Ramos (cell line): ENCODE measurements around the gene CERS5.

Experiments used
- in situ Hi-C: fragments of 300-500 bp; cut with MboI; formaldehyde crosslinking; loops from one replicate; pipeline ENCODE4 v1.14.3; 2022; ENCODE audit warnings: low sequenced_read_pairs; ENCODE audit not compliant: unreplicated experiment

Gene CERS5, protein sequence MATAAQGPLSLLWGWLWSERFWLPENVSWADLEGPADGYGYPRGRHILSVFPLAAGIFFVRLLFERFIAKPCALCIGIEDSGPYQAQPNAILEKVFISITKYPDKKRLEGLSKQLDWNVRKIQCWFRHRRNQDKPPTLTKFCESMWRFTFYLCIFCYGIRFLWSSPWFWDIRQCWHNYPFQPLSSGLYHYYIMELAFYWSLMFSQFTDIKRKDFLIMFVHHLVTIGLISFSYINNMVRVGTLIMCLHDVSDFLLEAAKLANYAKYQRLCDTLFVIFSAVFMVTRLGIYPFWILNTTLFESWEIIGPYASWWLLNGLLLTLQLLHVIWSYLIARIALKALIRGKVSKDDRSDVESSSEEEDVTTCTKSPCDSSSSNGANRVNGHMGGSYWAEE

DNA sequence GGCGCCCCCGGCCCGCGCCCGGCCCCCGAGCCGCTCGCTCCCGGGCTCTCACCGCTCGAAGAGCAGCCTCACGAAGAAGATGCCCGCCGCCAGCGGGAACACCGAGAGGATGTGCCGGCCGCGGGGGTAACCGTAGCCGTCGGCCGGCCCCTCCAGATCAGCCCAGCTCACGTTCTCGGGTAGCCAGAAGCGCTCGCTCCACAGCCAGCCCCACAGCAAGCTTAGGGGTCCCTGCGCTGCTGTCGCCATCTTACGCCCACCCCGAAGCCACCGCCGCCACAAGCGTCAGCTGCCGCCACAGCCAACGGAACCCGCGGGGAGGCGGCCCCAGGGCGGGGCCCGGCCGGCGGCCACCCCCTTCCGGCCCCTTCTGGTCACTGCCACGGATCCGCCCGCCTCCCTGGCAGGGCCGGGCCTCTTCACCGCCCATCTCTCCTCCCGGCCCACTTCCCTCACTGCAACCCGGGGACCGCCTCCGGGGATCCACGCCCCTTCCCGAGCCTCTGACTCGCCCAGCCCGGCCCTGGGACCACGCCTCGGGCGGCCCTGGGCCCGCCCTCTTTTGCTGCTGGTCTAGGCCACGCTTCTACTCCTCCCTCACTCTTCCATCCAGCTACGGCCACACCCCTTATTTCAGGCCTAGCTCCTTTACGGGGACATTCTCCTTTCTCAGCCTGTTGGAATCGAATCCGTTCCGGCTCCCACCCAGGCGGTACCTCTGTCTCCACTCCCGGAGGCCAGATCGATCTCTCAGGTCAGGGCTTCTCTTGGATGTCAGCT is at the start of gene CERS5:
Gene CERS5, minus strand, starts transcription at position 321 of the 780 bp plus-strand sequence. Its CDS starts 72 bp downstream, at position 249.
- in situ Hi-C loops = no loop called here

GRCh38 chr12:50215033-50215432 is 47.9 kb upstream of the CERS5 start:
- in situ Hi-C loops = no loop called here

- in situ Hi-C loops = no loop called here
These were observed 46.8 kb upstream of the CERS5 start for GRCh38 chr12:50214018-50214417.

DNA sequence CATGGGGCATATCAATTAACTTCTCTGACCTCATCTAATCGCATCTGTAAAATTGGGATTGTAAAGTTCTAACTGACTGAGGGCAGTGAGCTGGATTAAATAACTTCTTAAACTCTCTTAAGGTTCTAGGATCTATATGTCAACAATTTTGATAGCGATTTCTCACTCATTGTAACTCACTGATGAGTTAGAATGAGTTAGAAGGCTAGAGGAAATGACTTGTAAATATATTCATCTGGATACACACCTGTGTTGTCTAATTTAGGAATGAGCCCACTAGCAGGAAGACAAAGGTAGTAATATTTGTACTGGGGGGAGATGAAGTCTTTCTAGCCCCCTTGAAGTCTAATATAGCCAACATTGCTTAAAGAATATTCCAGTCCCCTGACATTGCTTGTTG is 46.3 kb upstream of the CERS5 start:
- in situ Hi-C loops = no loop called here

DNA sequence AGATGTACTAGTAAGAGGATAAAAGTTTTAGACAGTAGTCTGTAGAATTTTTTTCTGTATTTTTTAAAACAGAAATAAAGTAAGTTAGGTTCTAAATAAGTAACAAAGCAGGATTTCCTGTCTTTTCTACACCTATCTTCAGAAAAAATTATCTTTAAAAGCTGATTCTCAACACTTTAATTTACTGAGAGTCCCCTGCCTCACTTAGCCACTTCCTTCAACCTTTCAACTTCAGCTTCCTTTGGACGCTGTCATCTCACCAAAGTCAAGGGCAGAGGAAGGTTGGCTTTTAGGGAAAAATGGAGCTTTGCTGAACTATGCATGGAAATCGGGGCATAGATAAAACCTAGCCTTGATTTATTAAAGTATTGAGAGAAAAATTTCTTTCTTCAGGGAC is 44.9 kb upstream of the CERS5 start:
- in situ Hi-C loops = no loop called here

- in situ Hi-C loops = no loop called here
These were observed 44.4 kb upstream of the CERS5 start for GRCh38 chr12:50211392-50212070.

GRCh38 chr12:50207424-50207823 is 40.3 kb upstream of the CERS5 start:
- in situ Hi-C loops = no loop called here

GRCh38 chr12:50205648-50206047 is 38.5 kb upstream of the CERS5 start:
- in situ Hi-C loops = no loop called here

DNA sequence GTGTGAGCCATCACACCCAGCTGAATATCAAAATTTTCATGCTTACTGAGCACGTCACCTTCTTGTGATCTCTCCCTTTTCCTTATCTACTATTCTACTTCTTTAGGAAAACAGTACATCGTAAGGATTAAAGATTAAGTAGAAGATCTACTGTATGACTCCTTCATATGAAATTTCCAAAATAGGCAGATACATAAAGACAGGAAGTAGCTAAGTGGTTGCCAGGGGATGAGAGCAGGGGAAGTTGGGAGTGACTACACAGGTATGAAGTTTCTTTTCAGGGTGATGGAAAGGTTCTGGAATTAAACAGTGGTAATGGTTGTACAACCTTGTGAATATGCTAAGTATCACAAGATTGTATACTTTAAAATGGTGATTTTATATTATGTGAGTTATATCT is 36.5 kb upstream of the CERS5 start:
- in situ Hi-C loops = no loop called here

GRCh38 chr12:50201987-50202521 is 34.9 kb upstream of the CERS5 start:
- in situ Hi-C loops = no loop called here

DNA sequence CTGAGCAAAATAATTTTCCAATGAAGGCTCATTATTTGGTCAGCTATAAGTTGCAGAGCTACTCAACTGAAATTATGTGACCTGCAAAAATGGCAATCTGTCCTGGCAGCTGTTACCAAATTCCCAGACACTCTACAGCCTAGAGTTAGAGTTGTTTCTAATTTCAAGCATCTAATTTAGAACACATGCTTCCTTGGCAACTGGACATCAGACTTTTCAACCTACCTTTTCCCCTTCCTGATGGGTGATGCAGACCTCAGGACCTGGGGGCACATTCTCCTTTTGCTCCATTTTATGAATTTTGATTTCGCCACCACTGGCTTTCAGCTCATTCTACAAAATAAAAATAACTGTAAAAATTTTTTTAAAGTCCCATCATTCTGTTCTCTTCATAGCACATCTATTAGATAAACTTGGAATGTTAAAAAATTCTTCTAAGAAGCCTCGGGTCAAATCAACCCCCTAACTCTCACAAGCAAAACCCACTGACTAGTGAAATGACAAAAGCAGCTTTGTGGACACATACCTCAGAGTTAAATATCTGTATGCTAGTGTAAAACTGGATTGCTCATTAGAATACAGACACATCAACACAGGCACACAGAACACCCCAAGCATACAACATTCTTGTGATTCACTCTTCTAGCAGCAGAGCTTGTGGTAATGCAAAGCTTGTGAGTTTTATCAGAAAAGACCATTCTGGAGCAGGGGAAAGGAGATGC is 33.5 kb upstream of the CERS5 start:
- in situ Hi-C loops = no loop called here

- in situ Hi-C loops = no loop called here
These were observed 31.7 kb upstream of the CERS5 start for GRCh38 chr12:50198829-50199228.

DNA sequence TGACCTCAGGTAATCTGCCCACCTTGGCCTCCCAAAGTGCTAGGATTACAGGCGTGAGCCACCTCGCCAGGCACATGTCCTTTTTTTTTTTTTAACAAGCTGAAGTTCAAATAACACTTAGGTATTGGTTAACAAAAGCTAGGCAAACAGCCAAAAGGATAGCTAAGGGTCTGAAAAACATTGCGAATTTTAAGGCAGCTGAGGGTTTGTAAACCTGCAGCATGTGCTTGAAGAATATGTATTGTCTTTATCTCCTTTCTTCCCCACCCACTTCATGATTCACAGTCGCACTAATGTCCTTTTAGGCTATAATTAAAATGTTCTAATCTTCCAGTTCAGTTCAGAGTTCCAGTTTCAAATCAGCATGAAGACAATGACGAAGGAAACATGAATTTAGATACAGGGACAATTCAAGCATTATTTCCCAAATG is 30.1 kb upstream of the CERS5 start:
- in situ Hi-C loops = no loop called here

DNA sequence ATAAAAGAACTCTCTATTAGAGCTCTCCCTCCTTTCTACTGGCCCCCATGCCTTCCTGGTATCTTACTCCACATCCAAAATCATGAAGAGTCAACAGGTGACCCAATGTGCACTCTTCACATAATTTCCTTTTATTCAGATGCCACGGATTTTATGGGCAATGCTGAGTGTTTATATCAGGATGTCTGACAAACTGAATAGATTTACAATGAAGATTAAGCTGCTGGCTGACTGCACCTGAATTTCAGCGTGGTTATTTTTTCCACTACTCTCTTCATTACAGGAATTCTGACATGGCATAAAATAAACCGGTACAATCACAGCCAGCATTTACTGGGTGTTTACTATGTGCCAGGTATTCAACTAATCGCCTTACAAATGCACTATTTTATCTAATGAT is 29.4 kb upstream of the CERS5 start:
- in situ Hi-C loops = no loop called here

GRCh38 chr12:50195832-50196231 is 28.7 kb upstream of the CERS5 start:
- in situ Hi-C loops = no loop called here

- in situ Hi-C loops = no loop called here
These were observed 25.7 kb upstream of the CERS5 start for GRCh38 chr12:50192908-50193307.

DNA sequence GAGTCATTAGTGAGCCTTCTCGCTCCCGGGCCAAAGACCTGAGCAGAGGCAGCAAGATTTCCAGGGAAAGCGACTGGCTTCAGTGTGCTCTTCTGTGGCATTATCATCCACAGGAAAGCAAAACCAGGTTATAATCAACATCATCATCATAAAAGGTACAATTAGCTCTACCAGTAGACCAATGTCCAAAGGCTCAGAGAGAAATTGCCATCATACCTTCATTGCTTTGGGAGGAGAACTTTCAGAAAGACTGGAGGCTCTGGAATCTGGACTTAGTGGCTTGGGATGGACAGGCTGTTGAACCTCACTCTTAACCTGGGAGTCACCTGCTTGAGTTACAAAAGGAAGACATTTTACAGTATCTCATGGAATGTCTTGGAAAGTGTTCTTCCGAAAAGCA is 25.1 kb upstream of the CERS5 start:
- in situ Hi-C loops = no loop called here

GRCh38 chr12:50190859-50191258 is 23.7 kb upstream of the CERS5 start:
- in situ Hi-C loops = no loop called here

- in situ Hi-C loops = no loop called here
These were observed 21.9 kb upstream of the CERS5 start for GRCh38 chr12:50188875-50189575.
